ENCODE measurements around the gene ANKRD24. TPM values are rescaled to one million over a fixed set of nuclear protein-coding genes. Genes with fewer than 3 reads are reported as not detected.
"Not testable (repeated sequence)": the region's sequence is repeated elsewhere in the genome, so short reads cannot be mapped to it uniquely, and the experiment has no call there.

The ANKRD24 gene
- under 1 TPM; 0.33 to 0.74 TPM for total RNA-seq

- ATAC-seq, result peak; percentile 93 to 95
These were observed at the start of gene ANKRD24, which contains the start of gene SIRT6 for GRCh38 chr19:4182084-4182810. Gene ANKRD24 (plus strand): TSS chr19:4182689. CDS start chr19:4186426, 3,737 bp downstream. Gene SIRT6 (minus strand): TSS chr19:4182563. CDS start chr19:4182539, 24 bp downstream.

GRCh38 chr19:4134351-4134750 lies 48.1 kb upstream of the ANKRD24 start:
- H3K4me3 Mint-ChIP-seq, result no peak overlapping the region
- DNase-seq (ENCODE audit: low spot score) (no peak), ATAC-seq (no peak)
- no peaks in the 10 kb centered on the region for H3K36me3 Mint-ChIP-seq
- peaks cover 1 to 3% of the 10 kb centered on the region in 2 donors for H3K4me1 Mint-ChIP-seq (ENCODE audit: low read depth in 2 of 2)
- no peak overlapping the region for H3K27ac Mint-ChIP-seq
- H3K9me3 Mint-ChIP-seq, result no peaks in the 10 kb centered on the region
- H3K27me3 Mint-ChIP-seq, result peaks cover 0 to 4% of the 10 kb centered on the region in 2 donors

More at GRCh38 chr19:4182084-4182810, at the start of gene ANKRD24, which contains the start of gene SIRT6:
- DNase-seq (ENCODE audit: low spot score), result peak; percentile 98
- no peaks in the 10 kb centered on the region for H3K27me3 Mint-ChIP-seq
- H3K4me1 Mint-ChIP-seq (ENCODE audit: low read depth in 2 of 2), result peaks cover 24 to 37% of the 10 kb centered on the region in 2 donors
- peak within 1 kb of the TSS; percentile 89 to 97 for H3K27ac Mint-ChIP-seq
- no peaks in the 10 kb centered on the region for H3K9me3 Mint-ChIP-seq
- peak within 1 kb of the TSS; percentile 97 for H3K4me3 Mint-ChIP-seq
- H3K36me3 Mint-ChIP-seq, result peaks cover 5% of the 10 kb centered on the region

- not testable (repeated sequence) for H3K36me3 Mint-ChIP-seq; H3K4me3 Mint-ChIP-seq; H3K4me1 Mint-ChIP-seq (ENCODE audit: low read depth in 2 of 2); H3K9me3 Mint-ChIP-seq; DNase-seq (ENCODE audit: low spot score); H3K27ac Mint-ChIP-seq; ATAC-seq; H3K27me3 Mint-ChIP-seq
These were observed 47.1 kb upstream of the ANKRD24 start for GRCh38 chr19:4135386-4135785.

GRCh38 chr19:4136680-4137088 lies 45.8 kb upstream of the ANKRD24 start:
- peaks cover 7 to 10% of the 10 kb centered on the region in 2 donors for H3K4me1 Mint-ChIP-seq (ENCODE audit: low read depth in 2 of 2)
- H3K27me3 Mint-ChIP-seq, result no peaks in the 10 kb centered on the region
- DNase-seq (ENCODE audit: low spot score), result no peak

GRCh38 chr19:4138445-4138844 lies 44.0 kb upstream of the ANKRD24 start:
- no peak for DNase-seq (ENCODE audit: low spot score)
- Mint-ChIP-seq H3K4me1 (ENCODE audit: low read depth in 2 of 2) (peaks cover 7 to 10% of the 10 kb centered on the region in 2 donors), H3K36me3 (no peaks in the 10 kb centered on the region), H3K9me3 (no peaks in the 10 kb centered on the region), H3K4me3 (no peak overlapping the region), H3K27me3 (no peaks in the 10 kb centered on the region), H3K27ac (no peak overlapping the region)
- no peak for ATAC-seq

More at GRCh38 chr19:4136680-4137088, 45.8 kb upstream of the ANKRD24 start:
- Mint-ChIP-seq H3K36me3 (no peaks in the 10 kb centered on the region), H3K4me3 (no peak overlapping the region), H3K27ac (no peak overlapping the region), H3K9me3 (no peaks in the 10 kb centered on the region)
- ATAC-seq, result no peak

DNA sequence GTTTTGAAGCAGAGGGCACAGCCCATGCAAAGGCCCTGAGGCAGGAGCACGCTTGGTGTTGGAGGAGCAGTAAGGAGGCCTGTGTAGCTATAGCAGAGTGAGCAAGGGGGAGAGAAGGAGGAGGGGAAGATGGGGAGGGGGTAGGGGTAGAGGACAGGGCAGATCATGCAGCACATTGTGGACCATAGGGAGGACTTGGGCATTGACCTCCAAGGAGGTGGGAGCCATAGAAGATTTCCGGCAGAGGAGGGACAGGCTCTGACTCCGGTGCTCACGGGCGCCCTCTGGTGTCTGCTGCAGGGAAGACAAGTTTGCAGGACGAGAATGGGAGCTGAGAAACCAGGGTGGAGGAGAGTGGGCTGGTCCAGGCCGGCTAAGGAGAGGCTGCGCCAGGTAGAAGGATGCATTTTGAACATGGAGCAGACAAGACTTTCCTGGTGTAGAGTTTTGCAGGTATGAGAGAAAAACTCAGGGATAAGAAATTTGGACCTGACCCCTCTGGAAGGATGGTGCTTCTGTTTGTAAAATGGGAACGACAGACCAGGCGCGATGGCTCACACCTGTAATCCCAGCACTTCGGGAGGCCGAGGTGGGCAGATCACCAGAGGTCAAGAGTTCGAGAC lies 42.8 kb upstream of the ANKRD24 start:
- DNase-seq (ENCODE audit: low spot score) (peak; percentile 83), ATAC-seq (peak; percentile 89 to 92)
- Mint-ChIP-seq H3K4me3 (peak overlapping the region; percentile 51), H3K27ac (peak overlapping the region; percentile 42 to 69), H3K9me3 (no peaks in the 10 kb centered on the region), H3K4me1 (ENCODE audit: low read depth in 2 of 2) (peaks cover 7 to 10% of the 10 kb centered on the region in 2 donors), H3K36me3 (no peaks in the 10 kb centered on the region), H3K27me3 (peaks cover 0 to 2% of the 10 kb centered on the region in 2 donors)

- Mint-ChIP-seq H3K4me1 (ENCODE audit: low read depth in 2 of 2) (peaks cover 7 to 10% of the 10 kb centered on the region in 2 donors), H3K4me3 (peak overlapping the region; percentile 51), H3K27ac (peak overlapping the region; percentile 42 to 69), H3K27me3 (peaks cover 0 to 2% of the 10 kb centered on the region in 2 donors), H3K36me3 (no peaks in the 10 kb centered on the region), H3K9me3 (no peaks in the 10 kb centered on the region)
- ATAC-seq (peak; percentile 73 to 80), DNase-seq (ENCODE audit: low spot score) (no peak)
These were observed 42.2 kb upstream of the ANKRD24 start for GRCh38 chr19:4140237-4140711.

GRCh38 chr19:4142916-4143315 lies 39.6 kb upstream of the ANKRD24 start:
- H3K27ac Mint-ChIP-seq; ATAC-seq; H3K36me3 Mint-ChIP-seq; H3K4me3 Mint-ChIP-seq; H3K27me3 Mint-ChIP-seq; DNase-seq (ENCODE audit: low spot score); H3K4me1 Mint-ChIP-seq (ENCODE audit: low read depth in 2 of 2); H3K9me3 Mint-ChIP-seq: not testable (repeated sequence)

DNA sequence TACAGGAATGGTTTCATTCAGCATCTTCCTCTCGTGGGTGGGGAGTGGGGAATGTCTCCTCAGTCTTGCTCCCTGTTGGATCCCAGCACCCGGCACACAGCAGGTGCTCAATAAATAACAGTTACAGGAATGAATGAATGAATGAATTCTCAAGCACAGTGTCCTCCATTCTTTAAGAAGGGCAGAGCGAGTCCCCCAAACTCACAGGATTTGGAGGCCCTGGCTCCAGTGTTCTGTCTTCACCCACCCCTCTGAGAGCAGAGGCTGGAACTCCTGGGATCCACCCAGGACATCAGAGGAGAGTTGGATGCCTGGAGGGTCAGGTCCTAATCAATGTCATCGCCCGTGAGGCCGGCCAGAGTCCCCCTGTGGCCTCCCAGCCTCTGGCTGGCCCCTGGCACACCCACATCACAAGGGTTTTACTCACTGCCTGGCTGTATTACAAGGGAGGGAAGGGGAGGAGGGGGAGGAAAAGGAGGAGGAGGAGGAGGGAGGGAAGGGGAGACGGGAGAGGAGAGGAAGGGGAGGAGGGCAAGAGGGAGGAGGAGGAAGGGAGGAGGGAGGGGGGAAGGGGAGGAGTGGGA lies 37.7 kb upstream of the ANKRD24 start:
- peaks cover 0 to 6% of the 10 kb centered on the region in 2 donors for H3K27me3 Mint-ChIP-seq
- ATAC-seq, result no peak
- H3K9me3 Mint-ChIP-seq, result no peaks in the 10 kb centered on the region
- H3K4me1 Mint-ChIP-seq (ENCODE audit: low read depth in 2 of 2), result peaks cover 2 to 3% of the 10 kb centered on the region in 2 donors
- DNase-seq (ENCODE audit: low spot score), result no peak
- no peak overlapping the region for H3K4me3 Mint-ChIP-seq
- H3K27ac Mint-ChIP-seq, result no peak overlapping the region
- no peaks in the 10 kb centered on the region for H3K36me3 Mint-ChIP-seq

DNA sequence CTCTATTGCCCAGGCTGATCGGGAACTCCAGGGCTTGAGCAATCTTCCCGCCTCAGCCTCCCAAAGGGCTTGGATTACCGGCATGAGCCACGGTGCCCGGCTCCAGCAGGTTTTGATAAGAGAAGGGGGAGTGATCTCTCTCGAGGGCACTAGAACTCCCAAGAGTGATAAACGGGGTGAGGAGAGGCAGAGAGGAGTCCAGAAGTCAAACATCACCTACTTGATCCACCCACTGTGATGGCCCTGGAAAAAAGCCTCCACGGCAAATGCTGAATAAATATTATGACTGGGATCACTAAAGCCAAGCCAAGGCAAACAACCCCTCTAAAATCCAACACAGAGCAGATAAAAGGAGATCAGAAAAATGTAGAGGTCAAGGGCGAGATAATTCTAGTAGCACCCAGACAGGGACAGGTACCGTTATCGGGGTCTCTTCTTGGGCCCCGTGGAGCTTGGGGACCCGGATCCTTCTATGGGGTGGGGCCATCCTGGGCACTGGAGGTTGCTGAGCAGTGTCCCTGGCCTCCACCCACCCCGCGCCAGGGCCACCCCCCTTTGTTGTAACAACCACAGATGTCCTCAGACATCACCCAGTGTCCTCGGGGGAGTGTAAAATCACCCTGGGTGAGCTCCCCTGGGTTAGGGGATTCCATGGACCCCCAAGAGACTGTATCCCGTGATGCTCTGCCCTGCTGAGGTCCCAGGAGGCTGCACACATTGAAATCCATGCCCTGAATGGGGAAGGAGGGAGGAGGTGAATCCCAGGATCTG lies 32.8 kb upstream of the ANKRD24 start:
- no peaks in the 10 kb centered on the region for H3K36me3 Mint-ChIP-seq
- ATAC-seq, result no peak
- DNase-seq (ENCODE audit: low spot score), result no peak
- no peak overlapping the region for H3K27ac Mint-ChIP-seq
- H3K9me3 Mint-ChIP-seq, result no peaks in the 10 kb centered on the region
- H3K27me3 Mint-ChIP-seq, result peaks cover 0 to 4% of the 10 kb centered on the region in 2 donors
- no peak overlapping the region for H3K4me3 Mint-ChIP-seq
- peaks cover 0 to 6% of the 10 kb centered on the region in 2 donors for H3K4me1 Mint-ChIP-seq (ENCODE audit: low read depth in 2 of 2)

- Mint-ChIP-seq H3K4me1 (ENCODE audit: low read depth in 2 of 2) (peaks cover 0 to 6% of the 10 kb centered on the region in 2 donors), H3K27ac (no peak overlapping the region), H3K36me3 (no peaks in the 10 kb centered on the region), H3K9me3 (no peaks in the 10 kb centered on the region), H3K4me3 (no peak overlapping the region), H3K27me3 (peaks cover 0 to 2% of the 10 kb centered on the region in 2 donors)
- DNase-seq (ENCODE audit: low spot score) (no peak), ATAC-seq (no peak)
These were observed 30.9 kb upstream of the ANKRD24 start for GRCh38 chr19:4151623-4152022.

DNA sequence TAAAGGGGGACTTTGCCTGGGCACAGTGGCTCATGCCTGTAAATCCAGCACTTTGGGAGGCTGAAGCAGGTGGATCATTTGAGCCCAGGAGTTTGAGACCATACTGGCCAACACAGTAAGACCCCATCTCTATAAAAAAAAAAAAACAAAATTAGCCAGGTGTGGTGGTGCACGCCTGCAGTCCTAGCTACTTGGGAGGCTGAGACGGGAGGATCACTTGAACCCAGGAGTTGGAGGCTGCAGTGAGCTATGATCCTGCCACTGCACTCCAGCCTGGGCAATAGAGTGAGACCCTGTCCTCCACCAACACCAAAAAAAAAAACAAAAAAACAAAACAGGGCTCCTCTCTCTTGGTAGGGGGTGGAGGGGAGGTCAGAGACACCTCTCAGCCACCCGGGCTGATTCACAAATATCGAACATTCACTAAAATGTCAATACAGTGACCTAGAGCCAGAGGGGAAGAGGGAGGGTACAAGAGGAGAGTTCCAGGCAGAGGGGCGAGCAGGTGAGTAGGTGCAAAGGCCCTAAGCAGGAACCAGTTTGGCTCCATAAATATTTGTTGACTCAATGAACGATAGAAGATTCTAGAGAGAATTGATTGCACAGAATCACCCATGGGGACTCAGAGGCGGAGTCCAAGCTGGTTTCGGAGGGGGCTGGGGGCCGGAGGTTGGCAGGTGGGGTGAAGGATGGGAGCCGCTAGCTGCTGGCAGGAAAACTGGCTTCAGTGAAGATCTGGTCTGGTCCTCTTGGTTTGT lies 30.1 kb upstream of the ANKRD24 start:
- H3K4me3 Mint-ChIP-seq, result no peak overlapping the region
- ATAC-seq (no peak), DNase-seq (ENCODE audit: low spot score) (no peak)
- no peaks in the 10 kb centered on the region for H3K27me3 Mint-ChIP-seq
- no peak overlapping the region for H3K27ac Mint-ChIP-seq
- H3K4me1 Mint-ChIP-seq (ENCODE audit: low read depth in 2 of 2), result peaks cover 0 to 6% of the 10 kb centered on the region in 2 donors
- no peaks in the 10 kb centered on the region for H3K9me3 Mint-ChIP-seq
- H3K36me3 Mint-ChIP-seq, result no peaks in the 10 kb centered on the region
